Measurements from ENCODE around the gene STK17B.
A peak's percentile ranks its signal among the peaks of the same experiment; 100 is the strongest.

GRCh38 chr2:196171248-196171871 is at the start of gene STK17B:
- TF ChIP-seq POLR2A (IDR thresholded peaks at IDR 0.05; ENCODE audit: low read depth, low read length) (peak; percentile 99), POLR2AphosphoS5 (IDR thresholded peaks at IDR 0.05; ENCODE audit: low read depth, low read length) (peak; percentile 98)
